Osteoblast (primary cell): ENCODE data around the gene DBX2. TPM values are rescaled to one million over a fixed set of nuclear protein-coding genes. Genes with fewer than 3 reads are reported as not detected.
"Not testable (repeated sequence)": the region's sequence is repeated elsewhere in the genome, so short reads cannot be mapped to it uniquely, and the experiment has no call there.

Source experiments
- DNase-seq: peaks from one replicate; pipeline ENCODE4 v3.0.0; 2011; ENCODE audit warnings: low spot score, mixed read lengths; ENCODE audit not compliant: insufficient read length; ENCODE audit errors: missing footprints
- H2AFZ ChIP-seq: 2 replicates; pipeline ENCODE4 v1.6.0; 2011; ENCODE audit warnings: mild to moderate bottlenecking, low read length
- H3K27ac ChIP-seq: 2 replicates; pipeline ENCODE4 v1.5.1; 2011; ENCODE audit warnings: mild to moderate bottlenecking, low read depth, low read length, moderate library complexity
- H3K27me3 ChIP-seq: 2 replicates; pipeline ENCODE4 v1.6.0; 2012; ENCODE audit warnings: mild to moderate bottlenecking, control low read depth, inconsistent platforms, low read length, moderate library complexity; ENCODE audit not compliant: insufficient read depth
- H3K36me3 ChIP-seq: 2 replicates; pipeline ENCODE4 v1.5.1; 2011; ENCODE audit warnings: mild to moderate bottlenecking, low read length, control low read depth, moderate library complexity; ENCODE audit not compliant: insufficient read depth
- H3K4me1 ChIP-seq: 2 replicates; pipeline ENCODE4 v1.5.1; 2011; ENCODE audit warnings: mild to moderate bottlenecking, low read length, control low read depth, moderate library complexity; ENCODE audit not compliant: insufficient read depth
- H3K4me2 ChIP-seq: 2 replicates; pipeline ENCODE4 v1.6.0; 2011; ENCODE audit warnings: mild to moderate bottlenecking, low read length; ENCODE audit not compliant: insufficient read depth
- H3K4me3 ChIP-seq: fragments of 200-600 bp; sonication (generic); 3 replicates; pipeline ENCODE4 v1.5.1; 2012; ENCODE audit warnings: mild to moderate bottlenecking, low read length, inconsistent platforms; ENCODE audit not compliant: insufficient read depth
- H3K79me2 ChIP-seq: 2 replicates; pipeline ENCODE4 v1.6.0; 2012; ENCODE audit warnings: mild to moderate bottlenecking, low read length, control low read depth, inconsistent platforms; ENCODE audit not compliant: insufficient read depth
- H3K9me3 ChIP-seq: 2 replicates; pipeline ENCODE4 v1.5.1; 2011; ENCODE audit warnings: low read depth, low read length, control low read depth
- H4K20me1 ChIP-seq: 2 replicates; pipeline ENCODE4 v1.6.0; 2012; ENCODE audit warnings: mild to moderate bottlenecking, low read length, control low read depth; ENCODE audit not compliant: insufficient read depth
- CTCF ChIP-seq: IDR thresholded peaks from 2 replicates; pipeline ENCODE4 v1.5.1; 2011; ENCODE audit warnings: mild to moderate bottlenecking, low read depth, low read length, moderate library complexity; ENCODE audit errors: extremely low read depth
- total RNA-seq: library from RNA; depleted of rRNA; stranded (reverse); fragments of >200 nt; gene quantifications from 2 replicates; pipeline ENCODE4 v1.2.3, GENCODE V29; 2012

Gene DBX2
- total RNA-seq, 1 donor, result not detected

DNA sequence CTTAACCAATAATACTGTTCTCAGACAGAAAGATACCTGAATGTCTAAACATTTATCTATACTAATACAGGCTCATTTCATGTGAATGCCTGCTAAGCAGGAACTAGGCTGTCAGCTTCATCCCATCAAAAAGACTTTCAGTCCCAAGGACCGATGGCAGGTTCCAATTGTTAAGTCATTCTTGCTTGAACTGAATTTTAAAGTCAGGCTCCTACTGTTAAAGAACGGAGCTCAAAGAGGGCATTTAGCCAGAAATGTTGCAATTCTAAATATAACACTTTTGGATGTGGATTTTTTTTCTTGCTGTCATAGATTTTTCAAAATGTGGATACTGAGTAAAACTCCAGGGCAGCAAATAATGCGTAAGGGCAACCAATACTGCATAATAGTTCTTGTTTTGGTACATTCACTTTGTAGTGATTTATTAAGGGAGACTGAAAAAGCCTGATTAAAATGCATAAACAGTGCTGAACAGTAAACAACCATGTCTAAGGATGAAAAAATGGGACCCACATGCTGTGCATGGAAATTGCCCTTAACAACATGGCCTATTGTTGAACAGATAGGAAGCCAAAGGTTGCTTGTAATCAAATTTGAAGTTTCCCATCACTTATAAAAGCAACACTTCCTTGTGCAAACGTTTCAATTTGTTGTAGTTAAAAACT is 38.6 kb upstream of the DBX2 start:
- Histone ChIP-seq H3K4me1 (no peaks in the 10 kb centered on the region), H3K36me3 (no peaks in the 10 kb centered on the region), H3K4me3 (no peak overlapping the region), H4K20me1 (no peaks in the 10 kb centered on the region), H3K27me3 (no peaks in the 10 kb centered on the region), H3K79me2 (no peaks in the 10 kb centered on the region), H3K27ac (no peak overlapping the region), H3K9me3 (no peaks in the 10 kb centered on the region), H3K4me2 (no peak overlapping the region), H2AFZ (no peak overlapping the region)
- DNase-seq, result no peak
- no peak for TF ChIP-seq CTCF

GRCh38 chr12:45088608-45089007 is 37.7 kb upstream of the DBX2 start:
- Histone ChIP-seq H4K20me1 (no peaks in the 10 kb centered on the region), H3K4me2 (no peak overlapping the region), H3K27me3 (no peaks in the 10 kb centered on the region), H3K9me3 (no peaks in the 10 kb centered on the region), H3K27ac (no peak overlapping the region), H3K4me3 (no peak overlapping the region), H3K4me1 (no peaks in the 10 kb centered on the region), H3K79me2 (no peaks in the 10 kb centered on the region), H2AFZ (no peak overlapping the region), H3K36me3 (no peaks in the 10 kb centered on the region)
- no peak for TF ChIP-seq CTCF
- no peak for DNase-seq

DNA sequence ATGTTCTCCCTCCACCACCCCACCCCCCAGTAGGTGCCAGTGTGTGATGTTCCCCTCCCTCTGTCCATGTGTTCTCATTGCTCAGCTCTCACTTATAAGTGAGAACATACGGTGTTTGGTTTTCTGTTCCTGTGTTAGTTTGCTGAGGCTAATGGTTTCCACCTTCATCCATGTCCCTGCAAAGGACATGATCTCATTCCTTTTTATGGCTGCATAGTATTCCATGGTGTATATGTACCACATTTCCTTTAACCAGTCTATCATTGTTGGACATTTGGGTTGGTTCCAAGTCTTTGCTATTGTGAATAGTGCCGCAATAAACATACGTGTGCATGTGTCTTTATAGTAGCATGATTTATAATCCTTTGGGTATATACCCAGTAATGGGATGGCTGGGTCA is 33.3 kb upstream of the DBX2 start:
- DNase-seq, H3K36me3 ChIP-seq, H3K27me3 ChIP-seq, H2AFZ ChIP-seq, H3K27ac ChIP-seq, H3K9me3 ChIP-seq, H3K4me1 ChIP-seq, H3K79me2 ChIP-seq, H4K20me1 ChIP-seq, H3K4me3 ChIP-seq, H3K4me2 ChIP-seq: not testable (repeated sequence)

DNA sequence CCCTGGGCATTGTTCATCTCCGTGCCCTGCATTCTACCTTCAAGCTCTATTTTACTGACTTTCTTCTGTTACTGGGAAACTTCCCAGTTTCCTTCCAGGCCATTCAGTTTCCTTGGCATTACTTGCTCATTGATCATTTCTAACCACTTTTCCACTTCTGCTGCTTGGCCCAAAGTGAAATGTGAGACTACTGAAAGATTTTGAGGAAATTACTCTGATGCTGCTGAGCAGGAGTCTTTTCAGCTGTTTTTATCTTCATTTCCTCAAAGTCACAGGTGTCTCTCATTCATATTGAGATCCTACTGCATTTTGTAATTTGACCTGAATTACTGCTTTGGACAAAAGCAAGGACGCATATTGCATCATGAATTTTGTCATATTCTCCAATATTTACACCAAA is 26.4 kb upstream of the DBX2 start:
- H3K36me3 ChIP-seq, result no peaks in the 10 kb centered on the region
- H3K9me3 ChIP-seq, result no peaks in the 10 kb centered on the region
- no peak overlapping the region for H3K4me3 ChIP-seq
- no peaks in the 10 kb centered on the region for H4K20me1 ChIP-seq
- DNase-seq, result no peak
- H3K27me3 ChIP-seq, result no peaks in the 10 kb centered on the region
- H3K27ac ChIP-seq, result no peak overlapping the region
- no peaks in the 10 kb centered on the region for H3K79me2 ChIP-seq
- no peaks in the 10 kb centered on the region for H3K4me1 ChIP-seq
- TF ChIP-seq CTCF, result no peak
- no peak overlapping the region for H3K4me2 ChIP-seq
- no peak overlapping the region for H2AFZ ChIP-seq
